ENCODE results near the gene TMEM72. TPM values are rescaled to one million over a fixed set of nuclear protein-coding genes. Genes with fewer than 3 reads are reported as not detected.

Gene TMEM72
- total and polyA plus RNA-seq, 2 experiments from 2014 or later, result not detected

- peaks cover 40% of the 10 kb centered on the region for H3K4me1 Mint-ChIP-seq
Measured at GRCh38 chr10:44971434-44971833, 60.3 kb downstream of the TMEM72 start.

More at GRCh38 chr10:44971434-44971833, 60.3 kb downstream of the TMEM72 start:
- Mint-ChIP-seq H3K4me3 (no peak overlapping the region), H3K9me3 (no peaks in the 10 kb centered on the region), H3K36me3 (ENCODE audit: low read depth) (peaks cover 19% of the 10 kb centered on the region), H3K27ac (no peak overlapping the region), H3K27me3 (ENCODE audit: insufficient read depth, low read depth, poor library complexity) (peaks cover 13% of the 10 kb centered on the region)
- Histone ChIP-seq H4K20me1 (replicated peaks; ENCODE audit: insufficient read depth) (no peaks in the 10 kb centered on the region), H3K36me3 (ENCODE audit: insufficient read depth) (no peaks in the 10 kb centered on the region), H3K4me1 (ENCODE audit: insufficient read depth) (peaks cover 31% of the 10 kb centered on the region), H3K9me2 (ENCODE audit: insufficient read depth) (peaks cover 1% of the 10 kb centered on the region; the same call in 1 of the 2 replicates), H3K27me3 (ENCODE audit: insufficient read depth) (no peaks in the 10 kb centered on the region), H2AFZ (no peak overlapping the region), H3K4me3 (no peak overlapping the region), H3F3A (replicated peaks; ENCODE audit: low read depth) (no peaks in the 10 kb centered on the region), H3K4me2 (no peak overlapping the region), H3K27ac (ENCODE audit: low read depth) (no peak overlapping the region), H3K79me2 (replicated peaks; ENCODE audit: insufficient read depth) (no peaks in the 10 kb centered on the region; the same call in 1 of the 2 replicates)
- no peak for DNase-seq (ENCODE audit: low spot score)
- no peak for ATAC-seq
- TF ChIP-seq ETS1 (IDR thresholded peaks at IDR 0.05), result no peak
- no peak for TF ChIP-seq POLR2AphosphoS5 (IDR thresholded peaks at IDR 0.05; ENCODE audit: low read depth)
- TF ChIP-seq, protein P1, sequence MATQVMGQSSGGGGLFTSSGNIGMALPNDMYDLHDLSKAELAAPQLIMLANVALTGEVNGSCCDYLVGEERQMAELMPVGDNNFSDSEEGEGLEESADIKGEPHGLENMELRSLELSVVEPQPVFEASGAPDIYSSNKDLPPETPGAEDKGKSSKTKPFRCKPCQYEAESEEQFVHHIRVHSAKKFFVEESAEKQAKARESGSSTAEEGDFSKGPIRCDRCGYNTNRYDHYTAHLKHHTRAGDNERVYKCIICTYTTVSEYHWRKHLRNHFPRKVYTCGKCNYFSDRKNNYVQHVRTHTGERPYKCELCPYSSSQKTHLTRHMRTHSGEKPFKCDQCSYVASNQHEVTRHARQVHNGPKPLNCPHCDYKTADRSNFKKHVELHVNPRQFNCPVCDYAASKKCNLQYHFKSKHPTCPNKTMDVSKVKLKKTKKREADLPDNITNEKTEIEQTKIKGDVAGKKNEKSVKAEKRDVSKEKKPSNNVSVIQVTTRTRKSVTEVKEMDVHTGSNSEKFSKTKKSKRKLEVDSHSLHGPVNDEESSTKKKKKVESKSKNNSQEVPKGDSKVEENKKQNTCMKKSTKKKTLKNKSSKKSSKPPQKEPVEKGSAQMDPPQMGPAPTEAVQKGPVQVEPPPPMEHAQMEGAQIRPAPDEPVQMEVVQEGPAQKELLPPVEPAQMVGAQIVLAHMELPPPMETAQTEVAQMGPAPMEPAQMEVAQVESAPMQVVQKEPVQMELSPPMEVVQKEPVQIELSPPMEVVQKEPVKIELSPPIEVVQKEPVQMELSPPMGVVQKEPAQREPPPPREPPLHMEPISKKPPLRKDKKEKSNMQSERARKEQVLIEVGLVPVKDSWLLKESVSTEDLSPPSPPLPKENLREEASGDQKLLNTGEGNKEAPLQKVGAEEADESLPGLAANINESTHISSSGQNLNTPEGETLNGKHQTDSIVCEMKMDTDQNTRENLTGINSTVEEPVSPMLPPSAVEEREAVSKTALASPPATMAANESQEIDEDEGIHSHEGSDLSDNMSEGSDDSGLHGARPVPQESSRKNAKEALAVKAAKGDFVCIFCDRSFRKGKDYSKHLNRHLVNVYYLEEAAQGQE (IDR thresholded peaks at IDR 0.05; ENCODE audit: unreplicated experiment), result no peak
- TF ChIP-seq ZNF114 (CRISPR knock-in tag; IDR thresholded peaks at IDR 0.05), result no peak
- TF ChIP-seq CREB1 (CRISPR knock-in tag; IDR thresholded peaks at IDR 0.05; ENCODE audit: low read depth), result no peak
- TF ChIP-seq EZH2 (IDR thresholded peaks at IDR 0.05; ENCODE audit: low read depth, unreplicated experiment), result no peak
- TF ChIP-seq, protein P2, sequence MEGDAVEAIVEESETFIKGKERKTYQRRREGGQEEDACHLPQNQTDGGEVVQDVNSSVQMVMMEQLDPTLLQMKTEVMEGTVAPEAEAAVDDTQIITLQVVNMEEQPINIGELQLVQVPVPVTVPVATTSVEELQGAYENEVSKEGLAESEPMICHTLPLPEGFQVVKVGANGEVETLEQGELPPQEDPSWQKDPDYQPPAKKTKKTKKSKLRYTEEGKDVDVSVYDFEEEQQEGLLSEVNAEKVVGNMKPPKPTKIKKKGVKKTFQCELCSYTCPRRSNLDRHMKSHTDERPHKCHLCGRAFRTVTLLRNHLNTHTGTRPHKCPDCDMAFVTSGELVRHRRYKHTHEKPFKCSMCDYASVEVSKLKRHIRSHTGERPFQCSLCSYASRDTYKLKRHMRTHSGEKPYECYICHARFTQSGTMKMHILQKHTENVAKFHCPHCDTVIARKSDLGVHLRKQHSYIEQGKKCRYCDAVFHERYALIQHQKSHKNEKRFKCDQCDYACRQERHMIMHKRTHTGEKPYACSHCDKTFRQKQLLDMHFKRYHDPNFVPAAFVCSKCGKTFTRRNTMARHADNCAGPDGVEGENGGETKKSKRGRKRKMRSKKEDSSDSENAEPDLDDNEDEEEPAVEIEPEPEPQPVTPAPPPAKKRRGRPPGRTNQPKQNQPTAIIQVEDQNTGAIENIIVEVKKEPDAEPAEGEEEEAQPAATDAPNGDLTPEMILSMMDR (conservative IDR thresholded peaks at IDR 0.05; ENCODE audit: low read depth in 2 of 2), result no peak
- no peak for TF ChIP-seq EZH2phosphoT487 (IDR thresholded peaks at IDR 0.05; ENCODE audit: unreplicated experiment)
- TF ChIP-seq ZNF331 (CRISPR knock-in tag; IDR thresholded peaks at IDR 0.05; ENCODE audit: low read depth), result no peak
- no peak for TF ChIP-seq STAT1 (IDR thresholded peaks at IDR 0.05; ENCODE audit: unreplicated experiment)
- no peak for TF ChIP-seq ZNF462 (CRISPR knock-in tag; IDR thresholded peaks at IDR 0.05)
- no peak for TF ChIP-seq JUNB (IDR thresholded peaks at IDR 0.05; ENCODE audit: unreplicated experiment)
- no peak for TF ChIP-seq NANOG (IDR thresholded peaks at IDR 0.05; ENCODE audit: borderline replicate concordance)

Data from GM23338 (cell line).